Astrocyte (in vitro differentiated cells and primary cell): Measurements from ENCODE around the gene AGBL4. TPM values are rescaled to one million over a fixed set of nuclear protein-coding genes. Genes with fewer than 3 reads are reported as not detected.

ENCODE experiments used
- DNase-seq: peaks from one replicate; pipeline ENCODE4 v3.0.0-alpha.2; 2010; ENCODE audit warnings: low read depth
- FAIRE-seq: peaks from 2 replicates; lab custom pipeline; 2011; peaks lifted over from hg19 to GRCh38; lab: Jason Lieb, UNC
- H2AFZ ChIP-seq: 2 replicates; pipeline ENCODE4 v1.6.0; 2012; ENCODE audit warnings: low read depth, low read length, inconsistent platforms
- H3K27ac ChIP-seq: 2 replicates; pipeline ENCODE4 v1.5.1; 2011; ENCODE audit warnings: low read depth, low read length, inconsistent platforms
- H3K27me3 ChIP-seq: 2 replicates; pipeline ENCODE4 v1.6.0; 2011; ENCODE audit warnings: low read length, inconsistent platforms; ENCODE audit not compliant: insufficient read depth
- H3K36me3 ChIP-seq: 2 replicates; pipeline ENCODE4 v1.5.1; 2011; ENCODE audit warnings: low read length, inconsistent platforms; ENCODE audit not compliant: insufficient read depth
- H3K4me1 ChIP-seq: 2 replicates; pipeline ENCODE4 v1.5.1; 2011; ENCODE audit warnings: low read length, inconsistent platforms; ENCODE audit not compliant: insufficient read depth
- H3K4me2 ChIP-seq: 2 replicates; pipeline ENCODE4 v1.6.0; 2012; ENCODE audit warnings: low read length, inconsistent platforms
- H3K4me3 ChIP-seq: 2 replicates; pipeline ENCODE4 v1.5.1; 2011; ENCODE audit warnings: low read depth, mild to moderate bottlenecking, low read length, inconsistent platforms; ENCODE audit not compliant: insufficient read depth
- H3K79me2 ChIP-seq: 2 replicates; pipeline ENCODE4 v1.6.0; 2012; ENCODE audit warnings: mild to moderate bottlenecking, low read length, inconsistent platforms; ENCODE audit not compliant: insufficient read depth
- H3K9ac ChIP-seq: 2 replicates; pipeline ENCODE4 v1.6.0; 2012; ENCODE audit warnings: mild to moderate bottlenecking, low read length, inconsistent platforms
- H3K9me3 ChIP-seq: 2 replicates; pipeline ENCODE4 v1.5.1; 2012; ENCODE audit warnings: low read depth, mild to moderate bottlenecking, low read length, inconsistent platforms; ENCODE audit not compliant: insufficient read depth
- H4K20me1 ChIP-seq: 2 replicates; pipeline ENCODE4 v1.6.0; 2012; ENCODE audit warnings: low read length, inconsistent platforms; ENCODE audit not compliant: insufficient read depth
- H3K27ac Mint-ChIP-seq: one replicate; pipeline ENCODE4 v1.8.0; 2021; ENCODE audit warnings: mild to moderate bottlenecking, mixed read lengths; ENCODE audit not compliant: unreplicated experiment
- H3K27me3 Mint-ChIP-seq: one replicate; pipeline ENCODE4 v1.8.0; 2021; ENCODE audit warnings: low read depth, mixed read lengths; ENCODE audit not compliant: unreplicated experiment
- H3K36me3 Mint-ChIP-seq: one replicate; pipeline ENCODE4 v1.8.0; 2021; ENCODE audit warnings: low read depth, mixed read lengths; ENCODE audit not compliant: unreplicated experiment
- H3K4me1 Mint-ChIP-seq: one replicate; pipeline ENCODE4 v1.8.0; 2021; ENCODE audit warnings: low read depth, mixed read lengths; ENCODE audit not compliant: unreplicated experiment
- H3K4me3 Mint-ChIP-seq: one replicate; pipeline ENCODE4 v1.8.0; 2021; ENCODE audit warnings: mild to moderate bottlenecking, moderate library complexity, mixed read lengths; ENCODE audit not compliant: unreplicated experiment
- H3K9me3 Mint-ChIP-seq: one replicate; pipeline ENCODE4 v1.8.0; 2021; ENCODE audit warnings: mild to moderate bottlenecking, mixed read lengths; ENCODE audit not compliant: unreplicated experiment
- EZH2 ChIP-seq: IDR thresholded peaks from 2 replicates; pipeline ENCODE4 v1.6.1; 2012; ENCODE audit warnings: mild to moderate bottlenecking, low read length, inconsistent platforms; ENCODE audit not compliant: insufficient read depth
- total RNA-seq: library from RNA; stranded (reverse); gene quantifications from 2 replicates; pipeline ENCODE4 v1.2.1, GENCODE V29; 2021
- TF ChIP-seq, protein P1 (sequence below): IDR thresholded peaks from 2 replicates; pipeline ENCODE4 v1.5.1; 2011; ENCODE audit warnings: low read depth, mild to moderate bottlenecking, inconsistent platforms, low read length, moderate library complexity; ENCODE audit not compliant: insufficient read depth

AGBL4 gene
- total RNA-seq, 1 donor from 2014 or later = not detected

DNA sequence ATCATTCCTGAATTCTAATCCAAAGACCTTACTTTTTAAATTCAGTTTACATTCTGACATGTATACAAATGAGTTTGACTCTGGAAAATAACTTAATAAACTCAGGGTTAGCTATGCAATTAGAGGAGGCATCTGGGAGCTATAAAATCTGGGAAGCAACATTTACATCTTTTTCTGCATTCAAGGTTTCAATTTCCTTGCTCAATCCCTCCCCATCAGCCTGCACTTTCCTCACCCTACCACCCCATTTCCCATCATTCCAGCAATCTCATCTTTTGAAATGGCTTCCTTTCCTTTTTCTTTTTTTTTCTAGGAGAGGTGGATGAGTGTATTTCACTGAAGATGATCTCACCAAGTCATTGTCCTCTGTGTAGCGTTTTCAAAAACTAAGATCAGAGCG, 1181.8 kb downstream of the AGBL4 start:
- Mint-ChIP-seq H3K4me1 (peaks cover 2% of the 10 kb centered on the region), H3K36me3 (no peaks in the 10 kb centered on the region), H3K4me3 (no peak overlapping the region), H3K9me3 (no peaks in the 10 kb centered on the region), H3K27me3 (peaks cover 4% of the 10 kb centered on the region), H3K27ac (no peak overlapping the region)
- Histone ChIP-seq H4K20me1 (no peaks in the 10 kb centered on the region), H3K4me3 (no peak overlapping the region), H3K36me3 (no peaks in the 10 kb centered on the region), H3K27ac (no peak overlapping the region), H3K9me3 (no peaks in the 10 kb centered on the region), H2AFZ (no peak overlapping the region), H3K4me1 (no peaks in the 10 kb centered on the region), H3K27me3 (no peaks in the 10 kb centered on the region), H3K9ac (no peak overlapping the region), H3K79me2 (no peaks in the 10 kb centered on the region), H3K4me2 (no peak overlapping the region)
- no peak for FAIRE-seq
- no peak for TF ChIP-seq EZH2
- TF ChIP-seq, protein P1, sequence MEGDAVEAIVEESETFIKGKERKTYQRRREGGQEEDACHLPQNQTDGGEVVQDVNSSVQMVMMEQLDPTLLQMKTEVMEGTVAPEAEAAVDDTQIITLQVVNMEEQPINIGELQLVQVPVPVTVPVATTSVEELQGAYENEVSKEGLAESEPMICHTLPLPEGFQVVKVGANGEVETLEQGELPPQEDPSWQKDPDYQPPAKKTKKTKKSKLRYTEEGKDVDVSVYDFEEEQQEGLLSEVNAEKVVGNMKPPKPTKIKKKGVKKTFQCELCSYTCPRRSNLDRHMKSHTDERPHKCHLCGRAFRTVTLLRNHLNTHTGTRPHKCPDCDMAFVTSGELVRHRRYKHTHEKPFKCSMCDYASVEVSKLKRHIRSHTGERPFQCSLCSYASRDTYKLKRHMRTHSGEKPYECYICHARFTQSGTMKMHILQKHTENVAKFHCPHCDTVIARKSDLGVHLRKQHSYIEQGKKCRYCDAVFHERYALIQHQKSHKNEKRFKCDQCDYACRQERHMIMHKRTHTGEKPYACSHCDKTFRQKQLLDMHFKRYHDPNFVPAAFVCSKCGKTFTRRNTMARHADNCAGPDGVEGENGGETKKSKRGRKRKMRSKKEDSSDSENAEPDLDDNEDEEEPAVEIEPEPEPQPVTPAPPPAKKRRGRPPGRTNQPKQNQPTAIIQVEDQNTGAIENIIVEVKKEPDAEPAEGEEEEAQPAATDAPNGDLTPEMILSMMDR = no peak
- no peak for DNase-seq

DNA sequence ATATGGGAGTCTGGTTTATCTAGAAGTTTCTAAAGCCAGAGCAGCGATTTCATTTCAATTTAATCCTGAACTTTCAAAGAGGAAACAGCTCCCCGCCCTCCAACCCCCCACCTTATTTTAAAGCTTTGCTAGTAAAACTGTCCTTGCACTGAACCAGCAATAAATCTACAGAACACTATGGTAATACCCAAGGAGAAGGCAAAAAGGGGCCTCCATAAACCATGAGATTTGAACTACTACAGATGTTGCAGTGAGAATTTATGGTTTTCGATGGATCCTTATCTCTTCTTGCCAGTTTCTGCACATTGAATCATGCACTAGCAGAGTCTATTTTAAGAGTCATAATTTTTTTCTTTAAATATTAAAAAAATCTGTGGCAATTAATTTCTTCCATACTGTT, 1182.3 kb downstream of the AGBL4 start:
- H3K27me3 ChIP-seq = no peaks in the 10 kb centered on the region
- Mint-ChIP-seq H3K4me3 (no peak overlapping the region), H3K27me3 (peaks cover 4% of the 10 kb centered on the region), H3K4me1 (peaks cover 2% of the 10 kb centered on the region), H3K27ac (no peak overlapping the region), H3K36me3 (no peaks in the 10 kb centered on the region), H3K9me3 (no peaks in the 10 kb centered on the region)
- no peak overlapping the region for H3K4me2 ChIP-seq
- H3K27ac ChIP-seq = no peak overlapping the region
- DNase-seq (no peak), FAIRE-seq (no peak)
- no peak overlapping the region for H2AFZ ChIP-seq
- no peaks in the 10 kb centered on the region for H3K36me3 ChIP-seq
- H4K20me1 ChIP-seq = no peaks in the 10 kb centered on the region
- no peaks in the 10 kb centered on the region for H3K79me2 ChIP-seq
- no peak overlapping the region for H3K9ac ChIP-seq
- no peak overlapping the region for H3K4me3 ChIP-seq
- TF ChIP-seq, protein P1 = no peak
- TF ChIP-seq EZH2 = no peak
- no peaks in the 10 kb centered on the region for H3K4me1 ChIP-seq
- no peaks in the 10 kb centered on the region for H3K9me3 ChIP-seq

DNA sequence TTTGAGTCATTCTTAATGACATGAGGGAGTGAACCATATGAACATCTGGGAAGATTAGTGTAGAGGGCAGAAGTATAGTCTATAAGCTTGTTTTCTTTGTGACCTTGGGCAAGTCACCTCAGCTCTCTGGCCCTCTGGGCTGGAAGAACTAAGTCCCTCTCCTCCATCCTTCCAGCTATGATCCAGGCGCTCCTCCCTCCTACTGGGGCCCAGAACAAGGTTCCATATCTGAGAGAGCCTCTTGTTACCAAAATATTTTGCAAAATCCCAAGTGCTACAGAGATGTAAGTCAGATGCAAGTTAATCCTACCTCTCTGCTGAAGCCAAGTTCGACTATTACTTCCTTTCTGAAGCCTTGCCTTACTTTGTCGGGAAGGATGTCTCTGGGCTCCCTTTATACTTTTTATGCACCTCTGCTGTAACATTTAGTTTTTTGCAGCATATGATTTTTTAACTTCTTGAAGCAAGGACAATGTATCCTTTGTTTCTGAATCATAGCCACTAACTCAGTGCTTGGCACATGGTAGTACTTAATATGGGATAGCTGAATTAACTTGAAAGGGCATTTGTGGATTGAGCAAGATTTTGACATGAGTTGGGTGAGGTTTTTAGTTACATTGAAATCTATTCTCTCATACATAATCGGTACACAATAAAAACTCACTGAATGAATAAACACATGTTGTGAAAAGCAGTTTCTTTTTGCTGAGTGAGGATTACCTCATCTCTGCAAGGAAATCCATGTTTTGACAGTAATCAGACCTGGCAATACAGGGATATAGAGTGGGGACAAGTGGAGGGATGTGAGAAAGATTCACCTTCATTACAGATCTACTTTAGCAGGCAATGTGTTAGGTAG, 1192.4 kb downstream of the AGBL4 start:
- Mint-ChIP-seq H3K27me3 (peaks cover 23% of the 10 kb centered on the region), H3K9me3 (no peaks in the 10 kb centered on the region), H3K4me1 (no peaks in the 10 kb centered on the region), H3K27ac (no peak overlapping the region), H3K36me3 (no peaks in the 10 kb centered on the region), H3K4me3 (no peak overlapping the region)
- Histone ChIP-seq H3K9ac (no peak overlapping the region), H3K4me3 (no peak overlapping the region), H3K4me1 (no peaks in the 10 kb centered on the region), H3K36me3 (no peaks in the 10 kb centered on the region), H3K9me3 (no peaks in the 10 kb centered on the region), H3K4me2 (no peak overlapping the region), H3K79me2 (no peaks in the 10 kb centered on the region), H4K20me1 (no peaks in the 10 kb centered on the region), H3K27me3 (no peaks in the 10 kb centered on the region), H3K27ac (no peak overlapping the region), H2AFZ (no peak overlapping the region)
- DNase-seq (no peak), FAIRE-seq (no peak)
- TF ChIP-seq, protein P1 = no peak
- no peak for TF ChIP-seq EZH2
